HG03558 (cell line): ENCODE data around the gene ZNF292.
"Not testable (repeated sequence)": the region's sequence is repeated elsewhere in the genome, so short reads cannot be mapped to it uniquely, and the experiment has no call there.

ENCODE experiments used
- ATAC-seq: cut with Tn5 transposase; IDR thresholded peaks from one replicate; pipeline ENCODE4 v1.9.1; 2021; ENCODE audit warnings: moderate number of reproducible peaks; ENCODE audit not compliant: unreplicated experiment; ENCODE audit errors: extremely low read depth

The ZNF292 gene

DNA sequence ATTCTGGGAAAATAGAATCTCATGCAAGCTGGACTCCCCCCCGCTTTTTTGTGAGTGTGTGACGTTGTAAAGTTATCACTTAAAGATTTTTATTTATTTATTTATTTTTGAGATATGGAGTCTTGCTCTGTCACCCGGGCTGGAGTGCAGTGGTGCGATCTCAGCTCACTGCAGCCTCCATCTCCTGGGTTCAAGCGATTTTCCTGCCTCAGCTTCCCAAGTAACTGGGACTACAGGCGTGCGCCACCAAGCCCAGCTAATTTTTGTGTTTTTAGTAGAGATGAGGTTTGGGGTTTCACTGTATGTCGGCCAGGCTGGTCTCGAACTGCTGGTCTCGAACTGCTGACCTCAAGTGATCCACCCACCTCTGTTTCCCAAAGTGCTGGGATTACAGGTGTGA lies 2.2 kb downstream of the ZNF292 start:
- ATAC-seq = not testable (repeated sequence)

DNA sequence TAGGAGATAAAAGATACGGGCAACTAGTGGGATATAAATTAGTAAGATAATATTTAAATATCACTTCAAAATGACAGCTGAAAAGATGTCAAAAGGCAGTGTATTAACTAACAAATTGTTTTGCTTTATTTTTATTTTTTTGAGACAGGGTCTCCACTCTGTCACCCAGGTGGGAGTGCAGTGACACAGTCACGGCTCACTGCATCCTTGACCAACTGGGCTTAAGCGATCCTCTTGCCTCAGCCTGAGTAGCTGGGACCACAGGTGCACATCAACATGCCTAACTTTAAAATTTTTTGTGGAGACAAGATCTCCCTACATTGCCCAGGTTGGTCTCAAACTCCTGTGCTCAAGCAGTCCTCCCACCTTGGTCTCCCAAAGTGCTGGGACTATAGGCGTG lies 5.9 kb downstream of the ZNF292 start:
- no peak for ATAC-seq

- ATAC-seq = no peak
These were observed 8.6 kb downstream of the ZNF292 start for GRCh38 chr6:87164004-87164403.

- no peak for ATAC-seq
These were observed 9.1 kb downstream of the ZNF292 start for GRCh38 chr6:87164506-87164905.

DNA sequence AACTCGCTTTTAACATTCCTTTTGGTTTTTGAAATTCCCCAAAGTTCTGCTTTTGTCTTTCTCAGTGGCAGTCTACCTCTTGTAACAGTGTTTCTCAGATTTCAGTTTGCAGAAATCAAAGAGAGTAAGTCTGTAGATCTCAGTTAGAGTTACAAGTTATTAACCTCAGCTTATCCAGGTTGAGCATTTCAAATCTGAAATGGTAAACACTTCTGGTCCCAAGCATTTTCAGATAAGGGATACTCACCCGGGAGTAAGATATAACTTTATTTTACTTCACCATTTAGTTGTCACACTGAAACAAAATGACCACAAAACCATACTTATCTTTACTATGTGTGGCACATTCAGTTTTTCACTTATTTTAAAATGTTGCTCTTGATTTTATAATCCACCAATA lies 9.8 kb downstream of the ZNF292 start:
- ATAC-seq = no peak

GRCh38 chr6:87171938-87172633 lies 16.7 kb downstream of the ZNF292 start:
- ATAC-seq = no peak

- ATAC-seq = no peak
These were observed 18.8 kb downstream of the ZNF292 start for GRCh38 chr6:87174078-87174579.

GRCh38 chr6:87176493-87176892 lies 21.1 kb downstream of the ZNF292 start:
- no peak for ATAC-seq

DNA sequence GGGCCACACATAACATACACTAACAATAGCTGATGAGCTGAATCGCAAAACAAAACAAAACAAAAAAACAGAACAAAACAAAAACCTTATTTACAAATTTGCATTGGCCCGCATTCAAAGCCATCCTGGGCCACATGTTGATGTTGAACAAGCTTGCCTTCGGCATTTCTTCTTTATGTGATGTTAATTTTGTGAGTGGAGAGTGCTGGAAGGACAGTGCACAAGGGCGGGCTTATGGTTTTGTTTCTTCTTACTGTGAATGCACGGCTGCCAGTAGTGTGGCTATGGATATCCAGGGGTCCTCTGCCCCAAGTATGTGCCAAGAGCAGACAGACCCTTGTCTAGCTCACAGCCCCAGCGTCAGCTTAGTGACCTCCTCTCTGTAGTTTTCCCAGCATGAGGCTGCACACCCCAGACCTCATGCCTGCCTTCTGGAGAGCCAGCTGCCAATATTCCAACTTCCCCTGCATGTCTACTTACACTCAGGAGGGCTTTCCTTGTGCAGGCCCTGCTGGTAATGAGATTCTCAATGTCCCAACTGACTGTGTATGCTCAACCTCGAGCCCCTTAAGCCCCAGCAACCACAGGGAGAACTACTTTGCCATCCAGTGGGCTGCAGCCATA lies 24.9 kb downstream of the ZNF292 start:
- no peak for ATAC-seq

GRCh38 chr6:87181903-87182302 lies 26.5 kb downstream of the ZNF292 start:
- no peak for ATAC-seq

GRCh38 chr6:87182321-87182720 lies 27.0 kb downstream of the ZNF292 start:
- ATAC-seq = peak; percentile 67

DNA sequence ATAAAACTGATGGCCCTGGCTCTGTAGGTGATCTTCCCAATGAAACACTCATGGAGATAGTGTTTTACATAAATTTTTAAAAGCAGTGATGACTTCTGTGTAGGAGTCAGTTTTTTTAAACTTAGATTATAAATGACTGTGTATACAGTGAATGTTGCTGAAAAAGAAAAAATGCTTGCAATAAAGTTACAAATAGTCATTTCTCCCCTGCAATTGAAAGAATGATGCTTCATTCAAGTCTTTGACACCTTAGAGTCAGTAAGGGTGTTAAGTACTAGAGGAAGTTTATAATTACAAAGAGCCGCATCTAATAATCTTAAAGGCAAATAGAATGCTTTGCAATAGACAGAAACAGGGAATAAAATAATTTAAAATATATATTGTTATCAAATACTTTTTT lies 27.6 kb downstream of the ZNF292 start:
- ATAC-seq = no peak

DNA sequence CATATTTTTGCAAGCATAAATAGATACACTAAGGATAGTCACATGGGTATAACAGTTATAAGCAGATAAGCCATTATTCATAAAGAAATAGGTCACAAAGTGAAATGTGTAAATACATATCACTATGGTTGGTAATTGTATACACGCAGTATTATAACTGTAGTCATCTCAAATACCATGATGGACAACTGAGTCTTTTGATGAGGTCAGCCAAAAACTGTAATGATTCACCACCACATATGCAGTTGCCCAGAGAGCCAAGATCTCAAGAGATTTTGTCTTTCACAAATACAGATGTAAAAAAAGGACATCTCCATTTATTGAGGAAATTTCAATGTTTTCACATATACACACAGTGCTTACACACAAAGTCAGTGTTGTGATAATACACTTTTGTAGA lies 28.3 kb downstream of the ZNF292 start:
- ATAC-seq = no peak

DNA sequence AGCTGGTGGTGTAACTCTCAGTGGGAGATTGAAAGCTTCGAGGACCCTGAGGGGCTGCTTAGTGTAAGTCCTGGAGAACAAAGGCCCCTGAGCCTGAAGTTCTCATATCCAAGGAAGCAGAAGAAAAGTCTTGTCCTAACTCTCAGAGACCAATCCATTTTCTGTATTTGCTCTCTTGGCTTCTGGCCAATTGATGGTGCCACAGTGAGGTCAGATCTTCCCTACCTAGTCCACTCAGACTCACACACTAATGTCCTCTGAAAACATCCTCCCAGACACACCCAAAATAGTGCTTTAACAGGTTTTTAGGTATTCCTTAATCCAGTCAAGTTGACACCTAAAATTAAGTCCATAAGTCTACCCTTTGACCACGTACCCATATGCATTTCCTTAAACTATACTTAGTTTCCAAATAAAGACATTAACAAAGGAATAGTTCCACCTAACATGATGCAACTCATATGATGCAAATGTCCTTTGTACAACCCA lies 29.4 kb downstream of the ZNF292 start:
- ATAC-seq = no peak

- ATAC-seq = no peak
These were observed 41.0 kb downstream of the ZNF292 start for GRCh38 chr6:87196275-87196842.

GRCh38 chr6:87197547-87197946 lies 42.2 kb downstream of the ZNF292 start:
- ATAC-seq = peak; percentile 74

- ATAC-seq = peak; percentile 2
These were observed 42.9 kb downstream of the ZNF292 start for GRCh38 chr6:87198022-87198810.

DNA sequence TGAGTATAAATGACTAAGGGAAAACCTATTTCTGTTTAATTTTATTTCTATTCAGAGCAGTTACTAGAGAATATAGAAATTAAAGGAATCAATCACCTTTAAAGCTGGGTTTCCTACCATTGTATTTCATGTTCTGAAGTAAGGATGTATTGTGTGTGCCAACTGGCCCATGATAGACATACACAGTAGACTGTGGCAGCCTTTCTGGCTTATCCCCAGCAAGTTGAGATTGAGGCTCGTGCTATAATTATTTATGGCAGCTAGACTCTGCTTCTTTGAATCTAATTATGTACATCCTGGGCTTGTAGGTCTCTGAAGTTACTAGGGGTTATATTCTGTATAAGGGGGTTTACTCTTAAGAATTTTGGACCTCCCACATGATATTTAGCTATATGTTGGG lies 44.4 kb downstream of the ZNF292 start:
- ATAC-seq = no peak

- no peak for ATAC-seq
These were observed 45.3 kb downstream of the ZNF292 start for GRCh38 chr6:87200469-87201175.

GRCh38 chr6:87203448-87204023 lies 48.2 kb downstream of the ZNF292 start:
- no peak for ATAC-seq
